ENCODE measurements around the gene TRIP13. TPM values are rescaled to one million over a fixed set of nuclear protein-coding genes. Genes with fewer than 3 reads are reported as not detected.

Gene TRIP13
- total and polyA plus RNA-seq, 7 donors: 0.39 to 2.9 (median 0.81) TPM

- no peak for TF ChIP-seq CTCF (IDR thresholded peaks at IDR 0.05)
- ATAC-seq (no peak), DNase-seq (peak; percentile 8 to 39)
- H3K27ac ChIP-seq: no peak overlapping the region
- H3K4me1 ChIP-seq: no peaks in the 10 kb centered on the region
- intact Hi-C loops (cut with DNase I): no loop called here
- peaks cover 9 to 99% of the 10 kb centered on the region in 2 donors for H3K36me3 ChIP-seq (ENCODE audit: insufficient read depth in 1 of 2, low read depth in 1 of 2)
- H3K27me3 ChIP-seq (ENCODE audit: insufficient read depth in 3 of 3, low read length in 2 of 3): no peaks in the 10 kb centered on the region
- no peak overlapping the region for H3K4me3 ChIP-seq
- no peaks in the 10 kb centered on the region for H3K9me3 ChIP-seq
- 93 to 95% (median 95%) methylated on average over 29 of the region's 29 CpGs for WGBS, 3 donors
These were observed 20.9 kb upstream of the TRIP13 start for GRCh38 chr5:871596-872298.

GRCh38 chr5:872301-872700, 20.4 kb upstream of the TRIP13 start:
- H3K36me3 ChIP-seq (ENCODE audit: insufficient read depth in 1 of 2, low read depth in 1 of 2): peaks cover 7 to 99% of the 10 kb centered on the region in 2 donors
- no peak overlapping the region for H3K4me3 ChIP-seq
- peak in 1 of 2 donors; percentile 45 for DNase-seq
- 76 to 88% (median 81%) methylated on average over 10 of the region's 10 CpGs for WGBS, 3 donors
- no peak for ATAC-seq
- intact Hi-C loops (cut with DNase I): no loop called here
- no peak overlapping the region for H3K27ac ChIP-seq
- H3K4me1 ChIP-seq: no peaks in the 10 kb centered on the region
- H3K9me3 ChIP-seq: no peaks in the 10 kb centered on the region
- no peaks in the 10 kb centered on the region for H3K27me3 ChIP-seq (ENCODE audit: insufficient read depth in 3 of 3, low read length in 2 of 3)
- TF ChIP-seq CTCF (IDR thresholded peaks at IDR 0.05): no peak

- peak in 1 of 2 donors; percentile 13 for DNase-seq
- H3K4me3 ChIP-seq: no peak overlapping the region
- 82 to 87% (median 87%) methylated on average over 8 of the region's 8 CpGs for WGBS, 3 donors
These were observed 19.4 kb upstream of the TRIP13 start for GRCh38 chr5:873328-873727.

GRCh38 chr5:875931-876330, 16.8 kb upstream of the TRIP13 start:
- ATAC-seq (no peak), DNase-seq (peak in 1 of 2 donors; percentile 28)
- H3K4me1 ChIP-seq: no peaks in the 10 kb centered on the region
- H3K27ac ChIP-seq: no peak overlapping the region
- H3K4me3 ChIP-seq: no peak overlapping the region
- no peak for TF ChIP-seq CTCF (IDR thresholded peaks at IDR 0.05)
- no peaks in the 10 kb centered on the region for H3K9me3 ChIP-seq
- intact Hi-C loops (cut with DNase I): no loop called here
- peaks cover 3 to 80% of the 10 kb centered on the region in 2 donors for H3K36me3 ChIP-seq (ENCODE audit: insufficient read depth in 1 of 2, low read depth in 1 of 2)
- no peaks in the 10 kb centered on the region for H3K27me3 ChIP-seq (ENCODE audit: insufficient read depth in 3 of 3, low read length in 2 of 3)
- 95 to 98% (median 96%) methylated on average over 23 to 24 of the region's 24 CpGs for WGBS, 3 donors

More at GRCh38 chr5:873328-873727, 19.4 kb upstream of the TRIP13 start:
- intact Hi-C loops (cut with DNase I): no loop called here
- Histone ChIP-seq H3K27me3 (ENCODE audit: insufficient read depth in 3 of 3, low read length in 2 of 3) (no peaks in the 10 kb centered on the region), H3K4me1 (no peaks in the 10 kb centered on the region), H3K27ac (no peak overlapping the region), H3K9me3 (no peaks in the 10 kb centered on the region), H3K36me3 (ENCODE audit: insufficient read depth in 1 of 2, low read depth in 1 of 2) (peaks cover 4 to 99% of the 10 kb centered on the region in 2 donors)
- no peak for ATAC-seq
- TF ChIP-seq CTCF (IDR thresholded peaks at IDR 0.05): no peak

Measured in psoas muscle (tissue), 8 donors.